OCI-LY1 (cell line): ENCODE measurements around the gene MTX2.

Source experiments
- H2AFZ ChIP-seq: fragments of 200-600 bp; sonication (generic), shearing (Covaris generic); 2 replicates; pipeline ENCODE4 v1.6.0; 2014; ENCODE audit warnings: antibody characterized with exemption, mild to moderate bottlenecking, low read length
- H3F3A ChIP-seq: fragments of 200-600 bp; sonication (generic), shearing (Covaris generic); 2 replicates; pipeline ENCODE4 v1.6.0; 2014; ENCODE audit warnings: mild to moderate bottlenecking, antibody characterized with exemption, low read length, moderate library complexity; ENCODE audit not compliant: insufficient read depth
- H3K27ac ChIP-seq: fragments of 200-600 bp; sonication (generic); 2 replicates; pipeline ENCODE4 v1.5.1; 2014; ENCODE audit warnings: low read length, mixed run types, mild to moderate bottlenecking, low read depth; ENCODE audit not compliant: poor library complexity, severe bottlenecking
- H3K27me3 ChIP-seq: fragments of 200-600 bp; sonication (generic); 2 replicates; pipeline ENCODE4 v1.6.0; 2014; ENCODE audit warnings: antibody characterized with exemption, mild to moderate bottlenecking, low read length, moderate library complexity; ENCODE audit not compliant: insufficient read depth
- H3K36me3 ChIP-seq: fragments of 200-600 bp; sonication (generic); 2 replicates; pipeline ENCODE4 v1.6.1; 2014; ENCODE audit warnings: mild to moderate bottlenecking, antibody characterized with exemption, low read length, moderate library complexity, mixed read lengths; ENCODE audit not compliant: insufficient read depth
- H3K4me1 ChIP-seq: fragments of 200-600 bp; sonication (generic); 2 replicates; pipeline ENCODE4 v1.5.1; 2014; ENCODE audit warnings: mild to moderate bottlenecking, low read length, moderate library complexity; ENCODE audit not compliant: insufficient read depth, severe bottlenecking
- H3K4me2 ChIP-seq: fragments of 200-600 bp; sonication (generic), shearing (Covaris generic); 2 replicates; pipeline ENCODE4 v1.6.1; 2014; ENCODE audit warnings: low read length
- H3K4me3 ChIP-seq: fragments of 200-600 bp; sonication (generic); 2 replicates; pipeline ENCODE4 v1.5.1; 2014; ENCODE audit warnings: low read length, low read depth, mild to moderate bottlenecking, mixed read lengths; ENCODE audit not compliant: poor library complexity, severe bottlenecking
- H3K79me2 ChIP-seq: fragments of 200-600 bp; shearing (Covaris generic); 2 replicates; pipeline ENCODE4 v1.6.1; 2016; ENCODE audit warnings: mixed run types, low read length, mixed read lengths; ENCODE audit not compliant: insufficient read depth
- H3K9ac ChIP-seq: fragments of 200-600 bp; sonication (generic), shearing (Covaris generic); 2 replicates; pipeline ENCODE4 v1.6.1; 2014; ENCODE audit warnings: mild to moderate bottlenecking, low read length, mixed read lengths
- H3K9me2 ChIP-seq: fragments of 200-600 bp; sonication (generic), shearing (Covaris generic); 2 replicates; pipeline ENCODE4 v1.6.1; 2014; ENCODE audit warnings: low read depth, mild to moderate bottlenecking, low read length, mixed read lengths
- H3K9me3 ChIP-seq: fragments of 200-600 bp; shearing (Covaris generic); 2 replicates; pipeline ENCODE4 v1.6.1; 2014; ENCODE audit warnings: low read length, mixed read lengths
- H4K20me1 ChIP-seq: fragments of 200-600 bp; sonication (generic), shearing (Covaris generic); 2 replicates; pipeline ENCODE4 v1.6.0; 2016; ENCODE audit warnings: mild to moderate bottlenecking, low read length; ENCODE audit not compliant: insufficient read depth
- CTCF ChIP-seq: fragments of 200-600 bp; sonication (generic), shearing (Covaris generic); IDR thresholded peaks from 2 replicates; pipeline ENCODE4 v1.5.1; 2017; ENCODE audit warnings: mild to moderate bottlenecking, antibody characterized with exemption, low read length, moderate library complexity, mixed read lengths
- EZH2 ChIP-seq: fragments of 200-600 bp; sonication (generic), shearing (Covaris generic); IDR thresholded peaks from 2 replicates; pipeline ENCODE4 v1.8.0; 2017; ENCODE audit warnings: borderline replicate concordance, mixed run types, mild to moderate bottlenecking, antibody characterized with exemption, low read length, moderate library complexity, mixed read lengths

The MTX2 gene

GRCh38 chr2:176330612-176331011 lies 61.4 kb downstream of the MTX2 start:
- Histone ChIP-seq H3K4me1 (no peaks in the 10 kb centered on the region), H3K79me2 (no peaks in the 10 kb centered on the region), H3K4me2 (no peak overlapping the region), H3K27ac (no peak overlapping the region), H2AFZ (no peak overlapping the region), H3F3A (no peaks in the 10 kb centered on the region), H3K4me3 (no peak overlapping the region), H4K20me1 (no peaks in the 10 kb centered on the region), H3K36me3 (peaks cover 24% of the 10 kb centered on the region), H3K9ac (no peak overlapping the region), H3K27me3 (no peaks in the 10 kb centered on the region), H3K9me2 (no peaks in the 10 kb centered on the region), H3K9me3 (no peaks in the 10 kb centered on the region)
- no peak for TF ChIP-seq CTCF
- no peak for TF ChIP-seq EZH2

GRCh38 chr2:176331646-176332045 lies 62.4 kb downstream of the MTX2 start:
- Histone ChIP-seq H3K9me2 (no peaks in the 10 kb centered on the region), H3K4me1 (no peaks in the 10 kb centered on the region), H4K20me1 (no peaks in the 10 kb centered on the region), H3K27me3 (no peaks in the 10 kb centered on the region), H3K9ac (no peak overlapping the region), H3K9me3 (no peaks in the 10 kb centered on the region), H2AFZ (no peak overlapping the region), H3K4me2 (no peak overlapping the region), H3K4me3 (no peak overlapping the region), H3K27ac (no peak overlapping the region), H3K79me2 (no peaks in the 10 kb centered on the region), H3K36me3 (peaks cover 24% of the 10 kb centered on the region), H3F3A (no peaks in the 10 kb centered on the region)
- TF ChIP-seq CTCF (no peak), EZH2 (no peak)

- H3F3A ChIP-seq = no peaks in the 10 kb centered on the region
- H3K27me3 ChIP-seq = no peaks in the 10 kb centered on the region
- H3K4me1 ChIP-seq = no peaks in the 10 kb centered on the region
- no peak overlapping the region for H3K4me3 ChIP-seq
- H3K79me2 ChIP-seq = no peaks in the 10 kb centered on the region
- H3K9me2 ChIP-seq = no peaks in the 10 kb centered on the region
- H2AFZ ChIP-seq = no peak overlapping the region
- no peak for TF ChIP-seq CTCF
- no peak for TF ChIP-seq EZH2
- H4K20me1 ChIP-seq = no peaks in the 10 kb centered on the region
- H3K9ac ChIP-seq = no peak overlapping the region
- no peaks in the 10 kb centered on the region for H3K9me3 ChIP-seq
- H3K36me3 ChIP-seq = peaks cover 30% of the 10 kb centered on the region
- no peak overlapping the region for H3K4me2 ChIP-seq
- no peak overlapping the region for H3K27ac ChIP-seq
Observed at GRCh38 chr2:176334729-176335128, 65.5 kb downstream of the MTX2 start.
